Activated gamma-delta T cell treated with Interleukin-2 at 50 U/mL for 16 hours (primary cell): ENCODE results near the gene CXCL14.
"Not testable (repeated sequence)": the region's sequence is repeated elsewhere in the genome, so short reads cannot be mapped to it uniquely, and the experiment has no call there.

Experiments
- DNase-seq: peaks from one replicate; pipeline ENCODE4 v3.0.0-alpha.2; 2020

CXCL14 gene

DNA sequence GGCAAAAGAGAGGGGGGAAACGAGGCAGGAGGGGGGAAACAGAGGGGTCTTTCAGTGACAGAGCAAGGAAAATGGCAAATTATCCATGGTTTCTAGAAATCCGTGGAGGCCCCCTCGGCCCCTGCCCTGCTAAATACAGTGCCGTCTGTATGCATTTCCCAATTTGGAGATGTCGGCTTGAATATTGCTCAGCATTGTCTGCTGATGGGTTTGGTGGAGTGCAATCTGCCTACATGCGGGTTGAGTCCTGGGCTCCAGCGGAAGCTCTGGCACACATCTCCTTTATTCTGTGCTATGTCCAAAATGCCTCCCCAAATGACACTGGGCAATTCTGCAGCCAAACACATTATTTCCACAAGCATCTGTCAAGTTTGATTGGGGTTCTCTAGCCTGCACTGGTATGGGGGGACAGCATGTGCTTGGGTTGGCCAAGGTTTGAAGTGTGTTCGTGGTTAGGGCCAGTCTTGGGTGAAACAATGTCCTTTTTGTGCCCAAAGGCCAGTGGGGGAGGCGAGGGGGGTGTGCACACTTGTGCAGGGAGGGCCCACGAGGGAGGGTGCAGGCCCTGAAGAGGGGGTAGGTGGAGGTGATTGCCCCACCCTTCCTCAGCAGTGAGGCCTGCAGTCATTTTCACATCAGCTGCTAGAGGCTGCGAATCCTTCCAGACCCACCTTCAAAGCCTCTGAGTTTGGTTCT is 36.8 kb downstream of the CXCL14 start:
- DNase-seq = no peak

DNA sequence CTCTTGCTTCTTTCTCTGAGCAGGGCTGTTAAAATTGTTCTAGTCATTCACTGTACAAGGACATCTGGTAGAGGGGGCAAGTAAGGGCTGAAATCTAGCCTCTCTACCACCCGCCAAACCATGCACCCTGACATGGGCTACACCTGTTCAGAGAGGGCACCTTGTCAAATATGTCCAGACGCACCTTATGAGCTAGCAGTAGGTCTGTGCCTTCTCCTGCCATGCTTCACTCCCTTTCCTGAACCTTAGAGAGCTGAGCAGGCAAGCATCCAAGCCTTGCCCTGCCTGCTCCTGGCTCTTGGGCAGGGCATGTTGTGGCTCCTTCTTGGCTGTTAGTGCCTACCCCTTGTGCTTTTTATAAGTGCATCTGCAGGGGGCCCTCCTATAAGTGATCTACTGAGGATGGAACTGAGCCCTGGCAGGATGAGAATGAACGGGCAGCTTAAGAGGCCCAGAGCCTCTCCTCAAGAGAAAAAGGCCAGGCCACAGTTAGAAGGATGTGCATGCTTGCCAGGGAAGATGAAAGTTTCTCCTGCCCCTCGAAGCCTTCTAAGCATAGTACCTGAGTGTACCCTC is 39.3 kb downstream of the CXCL14 start:
- no peak for DNase-seq

DNA sequence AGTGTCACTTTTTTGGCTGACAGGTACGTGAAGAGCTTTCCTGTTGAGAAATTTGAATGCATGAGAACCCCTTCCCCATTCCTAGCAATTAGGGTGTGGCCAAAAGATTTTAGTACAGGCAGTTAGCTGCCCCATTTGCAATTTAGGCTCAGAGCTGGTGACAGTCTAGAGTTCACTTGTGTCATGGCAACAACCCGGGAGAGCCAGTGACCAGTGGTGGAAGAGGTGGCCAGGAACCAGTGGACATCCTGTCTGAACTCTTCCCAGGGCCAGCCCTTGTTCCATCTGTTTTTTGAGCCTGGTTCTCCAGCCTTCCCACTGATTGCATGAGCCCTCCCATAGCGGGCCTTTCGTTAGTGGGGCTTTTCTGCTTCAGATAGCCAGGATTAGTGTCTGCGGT is 40.5 kb downstream of the CXCL14 start:
- DNase-seq = no peak

DNA sequence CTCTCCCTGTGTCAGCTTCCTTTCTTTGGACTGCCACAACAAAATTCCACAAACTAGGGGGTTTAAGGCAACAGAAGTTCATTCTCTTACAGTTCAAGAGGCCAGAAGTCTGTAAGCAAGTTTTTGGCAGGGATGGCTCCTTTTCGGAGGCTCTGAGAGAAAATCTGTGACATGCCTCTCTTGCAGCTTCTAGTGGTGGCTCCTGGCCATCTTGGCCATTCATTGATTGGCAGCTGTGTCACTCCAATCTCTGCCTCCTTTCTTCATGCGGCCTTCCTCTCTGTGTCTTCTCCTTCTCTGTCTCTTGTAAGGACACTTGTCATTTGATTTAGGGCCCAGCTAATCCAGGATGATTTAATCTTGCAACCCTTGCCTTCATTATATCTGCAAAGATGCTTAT is 41.0 kb downstream of the CXCL14 start:
- DNase-seq = no peak

DNA sequence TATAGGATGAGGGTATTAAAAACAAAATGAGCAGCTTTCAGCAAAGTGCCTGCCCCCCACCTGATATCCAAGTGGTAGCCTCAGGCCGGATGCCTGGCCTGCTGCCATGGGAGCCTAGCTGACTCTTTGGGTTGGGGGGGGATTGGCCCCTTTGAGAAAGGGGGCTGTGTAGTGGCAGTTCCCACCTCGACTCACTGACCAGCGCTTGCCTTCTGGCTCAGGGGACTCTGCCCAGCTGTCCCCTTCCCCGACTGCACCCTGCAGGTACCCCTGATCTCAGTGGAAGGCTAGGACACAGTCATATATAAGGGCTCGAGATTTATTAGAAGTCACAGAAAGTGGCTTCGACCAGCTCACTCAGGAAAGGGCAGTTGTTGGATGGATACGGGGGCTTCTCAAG is 41.5 kb downstream of the CXCL14 start:
- no peak for DNase-seq

DNA sequence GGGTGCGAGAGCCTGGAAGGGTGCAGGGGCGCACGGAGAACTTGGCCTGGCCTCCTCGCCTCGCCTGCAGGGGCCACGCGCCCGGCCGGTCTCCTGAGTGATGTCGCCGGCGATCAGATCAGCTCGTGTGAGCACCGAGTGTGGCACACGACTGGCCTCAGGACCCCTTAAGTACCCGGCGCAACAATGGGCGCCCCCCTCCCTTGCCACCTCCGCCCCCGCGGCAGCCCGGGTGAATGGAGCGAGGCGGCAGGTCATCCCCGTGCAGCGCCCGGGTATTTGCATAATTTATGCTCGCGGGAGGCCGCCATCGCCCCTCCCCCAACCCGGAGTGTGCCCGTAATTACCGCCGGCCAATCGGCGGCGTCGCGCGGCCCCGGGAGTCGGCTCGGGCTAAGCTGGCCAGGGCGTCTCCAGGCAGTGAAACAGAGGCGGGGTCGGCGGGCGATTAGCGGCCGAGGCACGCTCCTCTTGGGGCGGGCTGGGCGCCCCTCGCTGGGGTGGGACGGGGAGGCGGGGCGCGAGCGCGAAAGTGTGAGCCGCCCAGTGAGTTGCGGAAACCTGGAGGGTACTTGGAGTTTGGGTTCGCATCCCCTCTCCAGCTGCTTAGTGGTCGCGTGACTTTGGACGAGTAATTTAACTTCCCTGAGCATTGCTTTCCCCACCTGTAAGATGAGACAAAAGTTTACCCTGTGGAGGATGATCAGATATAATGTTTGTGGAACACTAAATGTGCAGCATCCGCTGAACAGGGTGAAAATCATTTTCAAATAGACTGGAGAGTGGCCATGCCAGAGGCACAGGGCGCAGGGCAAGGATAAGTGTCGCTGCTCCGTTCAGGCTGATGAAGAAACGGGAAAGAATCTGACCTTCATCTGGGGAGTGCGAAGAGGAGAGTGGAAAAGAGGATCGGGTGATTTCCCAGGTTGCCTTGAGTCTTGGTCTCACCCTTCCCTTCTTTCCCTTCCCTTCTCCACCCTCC is 42.7 kb downstream of the CXCL14 start, which contains the start of gene NEUROG1:
Gene NEUROG1 (minus strand): TSS at position 145 of the 982 bp plus-strand sequence. CDS start 274 bp downstream, outside the sequence.
- DNase-seq = no peak

DNA sequence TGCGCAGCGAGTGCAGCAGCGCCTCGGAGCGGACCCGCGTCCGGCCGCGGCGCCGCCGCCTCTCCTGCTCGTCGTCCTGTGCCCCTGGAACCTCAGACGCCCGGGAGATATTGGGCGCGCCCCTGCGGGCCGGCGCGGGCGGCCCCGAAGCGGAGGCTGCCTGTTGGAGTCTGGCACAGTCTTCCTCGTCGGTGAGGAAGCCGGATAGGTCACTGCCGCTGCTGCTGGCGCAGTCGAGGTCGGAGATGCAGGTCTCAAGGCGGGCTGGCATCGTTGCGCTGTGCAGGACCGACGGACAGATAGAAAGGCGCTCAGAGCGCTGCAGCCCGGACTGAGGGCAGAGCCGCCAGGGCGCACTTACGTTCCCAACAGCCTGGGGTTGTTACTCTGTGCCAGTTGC is 43.4 kb downstream of the CXCL14 start:
- DNase-seq = no peak

DNA sequence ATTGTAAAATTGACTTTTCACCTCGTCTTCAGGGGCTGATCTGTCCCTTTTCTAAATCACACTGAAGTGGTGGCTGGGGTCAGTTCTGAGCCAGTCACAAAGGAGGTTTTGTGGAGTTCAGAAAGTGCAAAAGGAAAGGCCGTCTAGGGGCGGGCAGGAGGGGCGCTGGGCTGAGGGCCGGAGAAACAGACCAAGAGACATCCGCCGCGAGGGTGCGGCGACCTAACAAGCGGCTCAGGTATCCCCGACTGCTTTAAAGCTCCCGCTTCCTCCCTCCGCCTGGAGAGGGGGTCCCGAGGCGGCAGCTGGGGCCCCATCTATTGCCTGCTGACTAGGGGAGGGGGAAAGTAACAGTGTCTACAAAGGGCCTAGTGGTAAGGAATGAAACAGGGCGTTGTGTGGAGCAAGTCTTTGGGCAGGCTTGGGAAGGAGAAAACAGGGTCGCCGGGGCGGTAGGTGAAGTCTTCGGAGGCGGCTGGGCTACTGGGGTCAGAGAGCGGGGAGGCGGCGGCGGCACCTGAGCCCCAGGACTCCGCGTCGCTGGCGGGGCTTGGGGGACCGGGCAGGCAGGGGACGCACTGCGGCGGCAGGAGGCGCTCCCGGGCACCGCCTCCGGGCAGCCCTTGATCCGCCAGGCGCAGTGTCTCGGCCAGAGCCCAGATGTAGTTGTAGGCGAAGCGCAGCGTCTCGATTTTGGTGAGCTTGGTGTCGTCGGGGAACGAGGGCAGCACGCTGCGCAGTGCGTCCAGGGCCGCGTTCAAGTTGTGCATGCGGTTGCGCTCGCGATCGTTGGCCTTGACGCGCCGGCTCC is 44.0 kb downstream of the CXCL14 start:
- no peak for DNase-seq

DNA sequence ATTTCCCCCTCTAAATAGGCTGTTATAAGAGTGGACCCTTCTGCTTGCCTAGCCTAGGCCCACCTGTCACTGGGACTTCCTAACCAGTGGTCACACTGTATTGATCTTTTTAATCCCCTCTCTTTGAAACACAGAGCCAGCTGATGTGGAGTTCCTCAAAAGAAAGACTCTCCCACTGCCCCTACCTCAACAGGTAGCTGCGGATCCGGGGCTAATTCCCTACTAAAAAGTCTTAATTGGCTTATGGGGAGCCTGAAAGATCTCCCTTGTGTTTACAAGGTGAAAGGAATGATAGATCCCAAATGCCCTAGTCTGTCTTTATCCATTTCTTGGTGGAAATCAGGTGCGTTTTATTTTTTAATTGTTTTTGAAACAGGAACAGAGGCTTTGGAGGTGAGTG is 45.0 kb downstream of the CXCL14 start:
- no peak for DNase-seq

DNA sequence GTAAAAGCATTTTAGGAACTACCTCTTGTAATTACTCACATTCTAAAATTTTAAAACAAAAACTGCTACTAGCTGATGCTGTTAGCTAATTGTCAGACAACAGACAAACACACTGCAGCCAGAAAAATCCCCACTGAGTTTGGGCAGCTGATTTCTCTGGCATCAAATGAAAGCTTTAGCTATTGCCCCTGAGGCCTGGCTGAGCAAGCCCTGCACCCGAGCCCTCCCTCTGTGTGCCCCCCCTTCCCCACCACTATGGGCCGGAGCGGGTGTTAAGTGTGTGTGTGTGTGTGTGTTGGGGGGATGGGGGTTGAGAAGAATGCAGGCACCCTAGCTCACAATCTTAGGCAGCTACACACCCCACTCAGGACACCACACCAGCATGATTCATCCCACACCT is 45.5 kb downstream of the CXCL14 start:
- no peak for DNase-seq

DNA sequence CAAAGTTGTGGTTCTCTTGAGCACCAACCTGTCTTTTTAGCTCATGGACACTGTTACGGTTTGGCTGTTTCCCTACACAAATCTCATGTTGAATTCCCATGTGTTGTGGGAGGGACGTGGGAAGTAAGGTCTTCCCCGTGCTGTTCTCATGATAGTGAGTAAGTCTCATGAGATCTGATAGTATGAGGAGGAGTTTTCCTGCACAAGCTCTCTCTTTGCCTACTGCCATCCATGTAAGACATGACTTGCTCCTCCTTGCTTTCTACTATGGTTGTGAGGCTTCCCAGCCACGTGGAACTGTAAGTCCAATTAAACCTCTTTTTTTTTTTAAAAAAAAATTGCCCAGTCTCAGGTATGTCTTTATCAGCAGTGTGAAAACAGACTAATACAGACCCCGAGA is 49.2 kb downstream of the CXCL14 start:
- not testable (repeated sequence) for DNase-seq

DNA sequence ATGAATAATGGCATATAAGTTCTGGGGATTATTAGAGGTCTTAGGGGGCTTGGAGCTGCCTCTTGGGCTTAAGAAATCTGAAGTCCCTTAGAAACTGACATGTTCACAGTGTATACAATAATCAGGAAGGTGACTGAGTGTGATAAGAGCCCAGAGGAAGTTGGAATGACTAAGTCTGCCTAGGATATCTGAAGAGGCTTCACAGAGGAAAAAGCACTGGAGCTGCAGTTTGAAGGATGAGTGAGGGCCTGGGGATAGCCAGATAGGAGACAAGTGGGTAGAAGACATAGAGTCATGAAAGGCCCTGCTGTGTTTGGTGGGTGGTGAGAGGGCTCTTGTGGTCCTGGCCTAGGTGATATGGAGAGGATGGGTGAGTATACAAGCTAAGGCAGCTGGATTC is 51.9 kb downstream of the CXCL14 start:
- DNase-seq = no peak

DNA sequence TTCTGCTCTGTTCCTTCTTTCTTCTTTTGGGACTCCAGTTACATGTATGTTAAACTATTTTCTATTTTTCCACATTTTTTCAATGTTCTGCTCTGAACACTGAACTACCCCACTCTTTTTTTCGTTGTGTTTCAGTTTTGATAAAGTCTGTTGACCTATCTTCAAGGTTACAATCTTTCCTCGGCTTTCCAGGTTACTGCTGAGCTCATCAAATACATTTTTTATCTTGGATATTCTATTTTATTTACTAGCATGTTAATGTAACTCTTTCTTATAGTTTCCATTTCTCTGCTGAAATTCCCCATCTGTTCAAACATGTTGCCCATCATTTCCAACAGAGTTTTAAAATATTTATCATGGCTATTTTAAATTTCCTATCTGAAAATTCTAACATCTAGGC is 56.8 kb downstream of the CXCL14 start:
- DNase-seq = no peak
